IMR-90 (cell line): ENCODE measurements around the gene ROBO1. TPM values are rescaled to one million over a fixed set of nuclear protein-coding genes. Genes with fewer than 3 reads are reported as not detected.

Experiments
- ATAC-seq: fragments of 200-7000 bp; cut with Tn5 transposase; 2 replicates; pipeline ENCODE4 v1.9.1; 2020; ENCODE audit warnings: low read depth, mild to moderate bottlenecking, moderate library complexity
- BruUV-seq: library from RNA; stranded (reverse); fragments of 400-500 nt; replicated peaks from 2 replicates; lab custom pipeline; 2021; lab: Mats Ljungman, UMichigan
- CTCF ChIA-PET: fragments of 300-600 bp; formaldehyde crosslinking; extraction: SDS; loops from one replicate; lab custom pipeline; 2021; ENCODE audit warnings: antibody characterized with exemption; lab: Yijun Ruan, JAX
- POLR2A ChIA-PET: fragments of 300-600 bp; sonication (Branson Sonifier 250); formaldehyde crosslinking; loops from one replicate; lab custom pipeline; 2022; ENCODE audit warnings: antibody characterized with exemption; ENCODE audit not compliant: unreplicated experiment; lab: Charles Lee
- DNase-seq: peaks from one replicate; pipeline ENCODE4 v3.0.0; 2013
- H2AFZ ChIP-seq: replicated peaks from 2 replicates; pipeline ENCODE3; 2013; ENCODE audit warnings: low read length, mild to moderate bottlenecking; ENCODE audit not compliant: poor library complexity
- H2AK5ac ChIP-seq: 2 replicates; pipeline ENCODE4 v1.6.1; 2013; ENCODE audit warnings: low read depth, low read length, inconsistent platforms
- H2AK9ac ChIP-seq: replicated peaks from 2 replicates; pipeline ENCODE3; 2013; ENCODE audit warnings: mild to moderate bottlenecking, low read depth, low read length, moderate library complexity; ENCODE audit not compliant: poor library complexity
- H2BK120ac ChIP-seq: 2 replicates; pipeline ENCODE4 v1.6.1; 2013; ENCODE audit warnings: low read depth, low read length, inconsistent platforms
- H2BK15ac ChIP-seq: 3 replicates; pipeline ENCODE4 v1.6.1; 2013; ENCODE audit warnings: low read depth, low read length, inconsistent platforms
- H2BK20ac ChIP-seq: 2 replicates; pipeline ENCODE4 v1.6.1; 2013; ENCODE audit warnings: low read depth, mild to moderate bottlenecking, inconsistent platforms, low read length, moderate library complexity
- H2BK5ac ChIP-seq: 2 replicates; pipeline ENCODE4 v1.6.1; 2013; ENCODE audit warnings: mild to moderate bottlenecking, low read depth, low read length, inconsistent platforms; ENCODE audit not compliant: poor library complexity, severe bottlenecking
- H3K14ac ChIP-seq: replicated peaks from 2 replicates; pipeline ENCODE4 v1.6.1; 2013; ENCODE audit warnings: low read depth, low read length, inconsistent platforms
- H3K18ac ChIP-seq: 2 replicates; pipeline ENCODE4 v1.6.1; 2013; ENCODE audit warnings: low read depth, low read length, control low read depth
- H3K23ac ChIP-seq: 2 replicates; pipeline ENCODE4 v1.6.1; 2013; ENCODE audit warnings: low read depth, low read length, inconsistent platforms
- H3K27ac ChIP-seq: 2 replicates; pipeline ENCODE4 v1.5.1; 2013; ENCODE audit warnings: mild to moderate bottlenecking, control low read depth, low read length; ENCODE audit not compliant: insufficient read depth
- H3K27me3 ChIP-seq: 2 replicates; pipeline ENCODE4 v1.6.1; 2013; ENCODE audit warnings: low read length; ENCODE audit not compliant: control insufficient read depth, insufficient read depth
- H3K36me3 ChIP-seq: 2 replicates; pipeline ENCODE4 v1.6.1; 2013; ENCODE audit warnings: low read length, mixed read lengths; ENCODE audit not compliant: control insufficient read depth, insufficient read depth
- H3K4ac ChIP-seq: 2 replicates; pipeline ENCODE4 v1.6.1; 2013; ENCODE audit warnings: low read depth, low read length, inconsistent platforms
- H3K4me1 ChIP-seq: 2 replicates; pipeline ENCODE4 v1.6.1; 2013; ENCODE audit warnings: low read length, mixed read lengths; ENCODE audit not compliant: control insufficient read depth, insufficient read depth
- H3K4me2 ChIP-seq: 2 replicates; pipeline ENCODE4 v1.6.1; 2013; ENCODE audit warnings: low read depth, mild to moderate bottlenecking, control low read depth, low read length, moderate library complexity
- H3K4me3 ChIP-seq: 2 replicates; pipeline ENCODE4 v1.5.1; 2013; ENCODE audit warnings: low read depth, mild to moderate bottlenecking, control low read depth, low read length, moderate library complexity; ENCODE audit not compliant: insufficient read depth
- H3K56ac ChIP-seq: 2 replicates; pipeline ENCODE4 v1.6.1; 2013; ENCODE audit warnings: low read length, inconsistent platforms; ENCODE audit not compliant: insufficient read depth; ENCODE audit errors: extremely low read depth
- H3K79me1 ChIP-seq, 2 experiments: 2 replicates each; pipeline ENCODE4 v1.6.1; 2013; ENCODE audit warnings: low read length in 2 of 2, inconsistent platforms in 1 of 2, low read depth in 1 of 2
- H3K9ac ChIP-seq: 2 replicates; pipeline ENCODE4 v1.6.1; 2013; ENCODE audit warnings: low read depth, low read length, control low read depth
- H3K9me1 ChIP-seq: 2 replicates; pipeline ENCODE4 v1.6.1; 2013; ENCODE audit warnings: low read length, inconsistent platforms; ENCODE audit not compliant: insufficient read depth
- H3K9me3 ChIP-seq: 2 replicates; pipeline ENCODE4 v1.6.1; 2013; ENCODE audit warnings: low read length; ENCODE audit not compliant: control insufficient read depth, insufficient read depth
- H4K20me1 ChIP-seq: 2 replicates; pipeline ENCODE4 v1.6.1; 2013; ENCODE audit warnings: low read length, inconsistent platforms; ENCODE audit not compliant: insufficient read depth
- H4K5ac ChIP-seq: 2 replicates; pipeline ENCODE4 v1.6.1; 2013; ENCODE audit warnings: mild to moderate bottlenecking, low read depth, low read length, control low read depth
- H4K8ac ChIP-seq, 2 experiments: 2 replicates each; pipeline ENCODE4 v1.6.1; 2013; ENCODE audit warnings: low read depth in 2 of 2, low read length in 2 of 2, control low read depth in 1 of 2, inconsistent platforms in 1 of 2
- H4K91ac ChIP-seq: 2 replicates; pipeline ENCODE4 v1.6.1; 2013; ENCODE audit warnings: low read depth, low read length, inconsistent platforms; ENCODE audit not compliant: insufficient read depth
- CEBPB ChIP-seq: IDR thresholded peaks from 2 replicates; pipeline ENCODE4 v1.6.1; 2012; ENCODE audit warnings: low read depth, low read length, improper control_type of control experiment
- CHD1 ChIP-seq: IDR thresholded peaks from 2 replicates; pipeline ENCODE4 v1.6.1; 2012; ENCODE audit warnings: low read depth, low read length, improper control_type of control experiment
- FOS ChIP-seq: fragments of 150-350 bp; IDR thresholded peaks from 2 replicates; pipeline ENCODE4 v1.6.1; 2016; ENCODE audit warnings: low read depth, low read length
- MAFK ChIP-seq: IDR thresholded peaks from 2 replicates; pipeline ENCODE4 v1.6.1; 2012; ENCODE audit warnings: low read depth, low read length, improper control_type of control experiment
- MAZ ChIP-seq: IDR thresholded peaks from 2 replicates; pipeline ENCODE4 v1.6.1; 2012; ENCODE audit warnings: low read depth, mild to moderate bottlenecking, low read length, improper control_type of control experiment, moderate library complexity, borderline replicate concordance
- MXI1 ChIP-seq: IDR thresholded peaks from 2 replicates; pipeline ENCODE4 v1.6.1; 2012; ENCODE audit warnings: low read depth, mild to moderate bottlenecking, low read length, moderate library complexity, borderline replicate concordance
- NFE2L2 ChIP-seq: fragments of 150-350 bp; IDR thresholded peaks from 2 replicates; pipeline ENCODE4 v1.6.1; 2016; ENCODE audit warnings: low read depth, mild to moderate bottlenecking, low read length
- POLR2A ChIP-seq: IDR thresholded peaks from 2 replicates; pipeline ENCODE4 v1.6.1; 2012; ENCODE audit warnings: mild to moderate bottlenecking, low read depth, low read length
- RAD21 ChIP-seq: IDR thresholded peaks from 2 replicates; pipeline ENCODE4 v1.6.1; 2012; ENCODE audit warnings: low read length, improper control_type of control experiment
- RCOR1 ChIP-seq: IDR thresholded peaks from 2 replicates; pipeline ENCODE4 v1.6.1; 2012; ENCODE audit warnings: mild to moderate bottlenecking, low read length, improper control_type of control experiment; ENCODE audit not compliant: insufficient replicate concordance
- RFX5 ChIP-seq: IDR thresholded peaks from 2 replicates; pipeline ENCODE4 v1.8.0; 2012; ENCODE audit warnings: low read depth, mild to moderate bottlenecking, low read length, moderate library complexity
- SMC3 ChIP-seq: fragments of 150-350 bp; IDR thresholded peaks from 2 replicates; pipeline ENCODE4 v1.6.1; 2016; ENCODE audit warnings: low read depth, mild to moderate bottlenecking, antibody characterized with exemption, low read length, moderate library complexity
- WGBS, 2 experiments: methylation state at CpG; one replicate each; pipeline versions ENCODE4 v1.1.5 to v1.1.7; 2013; ENCODE audit warnings: missing lambda C conversion rate in 2 of 2; ENCODE audit not compliant: insufficient read length in 1 of 2; ENCODE audit errors: extremely low coverage in 2 of 2; 5-methylcytosine and 5-hydroxymethylcytosine counted together
- dilution Hi-C: fragments of 300-500 bp; cut with HindIII; formaldehyde crosslinking; loops from one replicate; pipeline ENCODE4 v1.14.3; 2018; ENCODE audit warnings: low sequenced_read_pairs; ENCODE audit not compliant: unreplicated experiment
- in situ Hi-C: fragments of 300-500 bp; cut with MboI; formaldehyde crosslinking; loops from 3 replicates; pipeline ENCODE4 v1.14.3; 2019; ENCODE audit warnings: low sequenced_read_pairs, inconsistent platforms, mixed read lengths
- intact Hi-C: fragments of 100-400 bp; cut with micrococcal nuclease; formaldehyde crosslinking; loops from 2 replicates; pipeline ENCODE4 v1.10.0; 2022
- polyA plus RNA-seq, 3 experiments: library from polyadenylated mRNA; depleted of rRNA; stranded (reverse); fragments of >200 nt; gene quantifications; 2 replicates each; pipeline ENCODE4 v1.2.3, GENCODE V29; 2012; ENCODE audit warnings: low replicate concordance in 1 of 3
- total RNA-seq: library from RNA; depleted of rRNA; stranded (reverse); fragments of >200 nt; gene quantifications from 2 replicates; pipeline ENCODE4 v1.2.3, GENCODE V29; 2012
- TF ChIP-seq, protein P1 (sequence below): conservative IDR thresholded peaks from 2 replicates; pipeline ENCODE4 v1.5.1; 2012; ENCODE audit warnings: mild to moderate bottlenecking, low read depth, low read length, improper control_type of control experiment
- TF ChIP-seq, protein P2 (sequence below): fragments of 150-350 bp; IDR thresholded peaks from 2 replicates; pipeline ENCODE4 v1.6.1; 2017; ENCODE audit warnings: mild to moderate bottlenecking, antibody characterized with exemption, low read length, low read depth

Gene ROBO1
- total and polyA plus RNA-seq, 2 of the 4 experiments (the other 2 are of a cell fraction) = 24.1 to 53.9 TPM

DNA sequence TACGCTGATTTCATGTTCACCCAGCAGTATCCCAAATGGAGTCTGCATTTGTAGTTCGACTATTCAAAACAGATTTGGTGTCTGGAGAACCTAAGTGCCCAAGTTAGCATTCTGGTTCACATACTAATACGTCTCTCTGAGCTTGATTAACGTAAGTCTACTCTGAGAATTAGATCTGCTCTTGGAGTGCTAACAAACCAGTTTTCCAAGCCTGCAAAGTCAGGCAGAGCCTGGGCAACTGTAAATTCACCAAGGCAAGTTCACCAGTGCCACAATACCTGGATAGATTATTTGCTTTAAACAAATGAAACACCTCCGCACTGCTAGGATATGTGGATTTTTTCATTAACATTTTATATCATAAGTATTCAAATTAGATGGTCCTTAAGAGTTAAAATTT lies 912.6 kb downstream of the ROBO1 start:
- dilution Hi-C loops (no loop called here), intact Hi-C loops (no loop called here), in situ Hi-C loops (no loop called here)
- H4K91ac ChIP-seq = no peak overlapping the region
- no peak overlapping the region for H3K4me2 ChIP-seq
- H3K4me1 ChIP-seq = peaks cover 3% of the 10 kb centered on the region
- ChIA-PET CTCF (no interaction called here), POLR2A (no interaction called here)
- H3K9ac ChIP-seq = no peak overlapping the region
- H2BK20ac ChIP-seq = no peak overlapping the region
- 93% methylated on average over 4 of the region's 5 CpGs; no CpG with 5 or more reads in 1 of the 2 experiments for WGBS, 2 experiments
- DNase-seq (no peak), ATAC-seq (no peak)
- no peak overlapping the region for H4K8ac ChIP-seq
- TF ChIP-seq CEBPB (no peak), POLR2A (no peak), RFX5 (no peak), RCOR1 (no peak), MAFK (no peak), CHD1 (no peak), RAD21 (no peak), SMC3 (no peak), MAZ (no peak), NFE2L2 (no peak), FOS (no peak), MXI1 (no peak)
- TF ChIP-seq, protein P1, sequence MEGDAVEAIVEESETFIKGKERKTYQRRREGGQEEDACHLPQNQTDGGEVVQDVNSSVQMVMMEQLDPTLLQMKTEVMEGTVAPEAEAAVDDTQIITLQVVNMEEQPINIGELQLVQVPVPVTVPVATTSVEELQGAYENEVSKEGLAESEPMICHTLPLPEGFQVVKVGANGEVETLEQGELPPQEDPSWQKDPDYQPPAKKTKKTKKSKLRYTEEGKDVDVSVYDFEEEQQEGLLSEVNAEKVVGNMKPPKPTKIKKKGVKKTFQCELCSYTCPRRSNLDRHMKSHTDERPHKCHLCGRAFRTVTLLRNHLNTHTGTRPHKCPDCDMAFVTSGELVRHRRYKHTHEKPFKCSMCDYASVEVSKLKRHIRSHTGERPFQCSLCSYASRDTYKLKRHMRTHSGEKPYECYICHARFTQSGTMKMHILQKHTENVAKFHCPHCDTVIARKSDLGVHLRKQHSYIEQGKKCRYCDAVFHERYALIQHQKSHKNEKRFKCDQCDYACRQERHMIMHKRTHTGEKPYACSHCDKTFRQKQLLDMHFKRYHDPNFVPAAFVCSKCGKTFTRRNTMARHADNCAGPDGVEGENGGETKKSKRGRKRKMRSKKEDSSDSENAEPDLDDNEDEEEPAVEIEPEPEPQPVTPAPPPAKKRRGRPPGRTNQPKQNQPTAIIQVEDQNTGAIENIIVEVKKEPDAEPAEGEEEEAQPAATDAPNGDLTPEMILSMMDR = no peak
- TF ChIP-seq, protein P2, sequence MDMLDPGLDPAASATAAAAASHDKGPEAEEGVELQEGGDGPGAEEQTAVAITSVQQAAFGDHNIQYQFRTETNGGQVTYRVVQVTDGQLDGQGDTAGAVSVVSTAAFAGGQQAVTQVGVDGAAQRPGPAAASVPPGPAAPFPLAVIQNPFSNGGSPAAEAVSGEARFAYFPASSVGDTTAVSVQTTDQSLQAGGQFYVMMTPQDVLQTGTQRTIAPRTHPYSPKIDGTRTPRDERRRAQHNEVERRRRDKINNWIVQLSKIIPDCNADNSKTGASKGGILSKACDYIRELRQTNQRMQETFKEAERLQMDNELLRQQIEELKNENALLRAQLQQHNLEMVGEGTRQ = no peak
- peaks cover 8 to 12% of the 10 kb centered on the region in 2 experiments; a peak in 2 of 4 replicates for H3K79me1 ChIP-seq
- H3K27me3 ChIP-seq = no peaks in the 10 kb centered on the region
- no peak overlapping the region for H2AK5ac ChIP-seq
- no peak overlapping the region for H3K14ac ChIP-seq
- H2AK9ac ChIP-seq = no peak overlapping the region
- no peak overlapping the region for H2BK15ac ChIP-seq
- peaks cover 6% of the 10 kb centered on the region for H3K9me1 ChIP-seq
- H3K18ac ChIP-seq = no peak overlapping the region
- no peak overlapping the region for H3K23ac ChIP-seq
- H3K4ac ChIP-seq = no peak overlapping the region
- H4K20me1 ChIP-seq = no peaks in the 10 kb centered on the region
- H2BK5ac ChIP-seq = no peak overlapping the region
- BruUV-seq = no TSS peak
- H2BK120ac ChIP-seq = no peak overlapping the region
- H3K27ac ChIP-seq = no peak overlapping the region
- H3K56ac ChIP-seq = no peak overlapping the region
- no peak overlapping the region for H3K4me3 ChIP-seq
- H4K5ac ChIP-seq = no peak overlapping the region
- no peaks in the 10 kb centered on the region for H3K36me3 ChIP-seq
- no peak overlapping the region for H2AFZ ChIP-seq
- H3K9me3 ChIP-seq = no peaks in the 10 kb centered on the region
